Thoracic aorta (tissue), 2 donors: ENCODE results near the gene APOB. TPM values are rescaled to one million over a fixed set of nuclear protein-coding genes. Genes with fewer than 3 reads are reported as not detected.

Experiments used
- ATAC-seq: fragments of 150-250 bp; one replicate; pipeline ENCODE4 v1.8.0; 2017; ENCODE audit warnings: low read depth; ENCODE audit not compliant: insufficient number of reproducible peaks, low FRiP score
- DNase-seq: peaks from one replicate; pipeline ENCODE4 v3.0.0-alpha.2; 2020; ENCODE audit warnings: low spot score
- H3K27ac ChIP-seq, 2 donors: fragments of 200-600 bp; sonication (generic); 1 replicate in 1 of 2; 2 replicates in 1 of 2; pipeline ENCODE4 v1.5.1; 2016; ENCODE audit warnings: mild to moderate bottlenecking in 2 of 2, moderate library complexity in 2 of 2
- H3K27me3 ChIP-seq: fragments of 200-600 bp; sonication (generic); replicated peaks from 2 replicates; pipeline ENCODE4 v1.6.0; 2016; ENCODE audit warnings: mild to moderate bottlenecking; ENCODE audit not compliant: insufficient read depth
- H3K36me3 ChIP-seq: fragments of 200-600 bp; sonication (generic); one replicate; pipeline ENCODE4 v1.5.1; 2016
- H3K4me1 ChIP-seq, 2 donors: fragments of 200-600 bp; sonication (generic); 1 replicate in 1 of 2; 2 replicates in 1 of 2; pipeline versions ENCODE4 v1.5.1 to v1.6.0; 2016; ENCODE audit warnings: low read depth in 2 of 2, mild to moderate bottlenecking in 1 of 2; ENCODE audit not compliant: control insufficient read depth in 1 of 2
- H3K4me3 ChIP-seq: fragments of 200-600 bp; sonication (generic); 2 replicates; pipeline ENCODE4 v1.5.1; 2016; ENCODE audit warnings: mild to moderate bottlenecking
- H3K9me3 ChIP-seq: fragments of 200-600 bp; sonication (generic); 2 replicates; pipeline ENCODE4 v1.5.1; 2016
- CTCF ChIP-seq: fragments of 200-600 bp; sonication (generic); IDR thresholded peaks from one replicate; pipeline ENCODE4 v1.5.1; 2019; ENCODE audit warnings: antibody characterized with exemption
- total RNA-seq, 2 donors: library from RNA; depleted of rRNA; stranded (reverse); fragments of >200 nt; gene quantifications; one replicate each; pipeline versions ENCODE4 v1.1.0 to v1.2.3, GENCODE V29; 2016

The APOB gene
- total RNA-seq, 2 donors from 2014 or later: 4.7 to 6.1 TPM

GRCh38 chr2:21078296-21078695, 34.4 kb upstream of the APOB start:
- no peaks in the 10 kb centered on the region for H3K4me1 ChIP-seq

GRCh38 chr2:21072477-21073242, 28.8 kb upstream of the APOB start:
- DNase-seq: no peak
- H3K4me3 ChIP-seq: no peak overlapping the region
- no peak overlapping the region for H3K27ac ChIP-seq
- H3K4me1 ChIP-seq: no peaks in the 10 kb centered on the region
- no peak for TF ChIP-seq CTCF
- no peaks in the 10 kb centered on the region for H3K9me3 ChIP-seq
- no peak for ATAC-seq
- H3K27me3 ChIP-seq: no peaks in the 10 kb centered on the region
- H3K36me3 ChIP-seq: no peaks in the 10 kb centered on the region

More at GRCh38 chr2:21078296-21078695, 34.4 kb upstream of the APOB start:
- TF ChIP-seq CTCF: no peak
- no peak overlapping the region for H3K27ac ChIP-seq
- DNase-seq: no peak
- no peaks in the 10 kb centered on the region for H3K36me3 ChIP-seq
- no peaks in the 10 kb centered on the region for H3K27me3 ChIP-seq
- H3K9me3 ChIP-seq: no peaks in the 10 kb centered on the region
- ATAC-seq: no peak
- H3K4me3 ChIP-seq: no peak overlapping the region

GRCh38 chr2:21070341-21071257, 26.7 kb upstream of the APOB start:
- no peak for TF ChIP-seq CTCF

GRCh38 chr2:21069746-21070340, 26.0 kb upstream of the APOB start:
- H3K4me1 ChIP-seq: no peaks in the 10 kb centered on the region
- ATAC-seq (no peak), DNase-seq (no peak)
- H3K27ac ChIP-seq: no peak overlapping the region
- H3K27me3 ChIP-seq: no peaks in the 10 kb centered on the region
- no peak for TF ChIP-seq CTCF
- no peaks in the 10 kb centered on the region for H3K9me3 ChIP-seq
- H3K36me3 ChIP-seq: no peaks in the 10 kb centered on the region
- H3K4me3 ChIP-seq: no peak overlapping the region

More at GRCh38 chr2:21070341-21071257, 26.7 kb upstream of the APOB start:
- Histone ChIP-seq H3K27me3 (no peaks in the 10 kb centered on the region), H3K36me3 (no peaks in the 10 kb centered on the region), H3K4me3 (no peak overlapping the region), H3K4me1 (no peaks in the 10 kb centered on the region), H3K27ac (no peak overlapping the region), H3K9me3 (no peaks in the 10 kb centered on the region)
- DNase-seq (no peak), ATAC-seq (no peak)
